ENCODE results near the gene KRT83. TPM values are rescaled to one million over a fixed set of nuclear protein-coding genes. Genes with fewer than 3 reads are reported as not detected.

Gene KRT83
- total and polyA plus RNA-seq, 4 experiments from 2014 or later: not detected

- H3K36me3 Mint-ChIP-seq: no peaks in the 10 kb centered on the region
- DNase-seq: no peak
- H3K9me3 ChIP-seq (ENCODE audit: control insufficient read depth in 1 of 2, low read length in 2 of 2): no peaks in the 10 kb centered on the region
- H3K9me3 Mint-ChIP-seq: peaks cover 0 to 2% (median 0%) of the 10 kb centered on the region in 8 donors
- H3K4me3 ChIP-seq (ENCODE audit: low read length in 2 of 2): no peak overlapping the region
- H3K27me3 Mint-ChIP-seq: peaks cover 13 to 19% of the 10 kb centered on the region in 2 donors
- no peak overlapping the region for H3K27ac Mint-ChIP-seq
- H3K27ac ChIP-seq (ENCODE audit: low read depth, low read length): no peak overlapping the region
- no peaks in the 10 kb centered on the region for H3K36me3 ChIP-seq (ENCODE audit: insufficient read depth, low read length)
- H3K4me3 Mint-ChIP-seq: no peak overlapping the region
- ChIA-PET POLR2A (ENCODE audit: partially characterized antibody) (no interaction called here), CTCF (ENCODE audit: partially characterized antibody) (interaction anchor here (0.7 to 8.5 kb wide), 2 partner anchors 11 to 1633 kb away, joined by 3 to 77 read pairs; no protein-coding TSS in a partner anchor)
- peaks cover 4% of the 10 kb centered on the region for H3K27me3 ChIP-seq (ENCODE audit: insufficient read depth, low read length)
- intact Hi-C loops (cut with micrococcal nuclease): no loop called here
- H3K4me1 Mint-ChIP-seq: no peaks in the 10 kb centered on the region
- H3K4me1 ChIP-seq (ENCODE audit: insufficient read depth, low read length): no peaks in the 10 kb centered on the region
Observed at GRCh38 chr12:52267266-52267665, 53.9 kb downstream of the KRT83 start.

DNA sequence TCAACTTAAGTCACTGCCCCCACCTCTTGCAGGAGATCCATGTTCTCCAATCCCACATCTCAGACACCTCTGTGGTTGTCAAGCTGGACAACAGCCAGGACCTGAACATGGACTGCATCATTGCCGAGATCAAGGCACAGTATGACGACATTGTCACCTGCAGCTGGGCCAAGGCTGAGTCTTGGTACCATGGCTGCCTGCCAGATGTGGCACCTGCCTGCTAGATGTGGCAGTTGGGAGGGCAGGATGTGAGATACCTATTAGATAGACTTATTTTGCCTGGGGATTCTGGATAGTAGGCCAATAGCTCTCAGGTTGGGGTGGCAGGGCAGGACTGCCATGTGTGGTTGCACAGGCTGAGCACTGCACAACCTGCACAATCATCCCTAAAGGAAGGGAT, 54.7 kb downstream of the KRT83 start:
- Histone ChIP-seq H3K4me1 (ENCODE audit: insufficient read depth, low read length) (no peaks in the 10 kb centered on the region), H3K27ac (ENCODE audit: low read depth, low read length) (no peak overlapping the region), H3K9me3 (ENCODE audit: control insufficient read depth in 1 of 2, low read length in 2 of 2) (no peaks in the 10 kb centered on the region), H3K4me3 (ENCODE audit: low read length in 2 of 2) (no peak overlapping the region), H3K27me3 (ENCODE audit: insufficient read depth, low read length) (peaks cover 4% of the 10 kb centered on the region), H3K36me3 (ENCODE audit: insufficient read depth, low read length) (no peaks in the 10 kb centered on the region)
- H3K27me3 Mint-ChIP-seq: peaks cover 18 to 24% of the 10 kb centered on the region in 2 donors
- intact Hi-C loops (cut with micrococcal nuclease): no loop called here
- POLR2A ChIA-PET (ENCODE audit: partially characterized antibody): no interaction called here
- H3K4me3 Mint-ChIP-seq: no peak overlapping the region
- peaks cover 0 to 2% (median 0%) of the 10 kb centered on the region in 8 donors for H3K9me3 Mint-ChIP-seq
- DNase-seq: no peak
- no peaks in the 10 kb centered on the region for H3K36me3 Mint-ChIP-seq
- no peaks in the 10 kb centered on the region for H3K4me1 Mint-ChIP-seq
- CTCF ChIA-PET (ENCODE audit: partially characterized antibody): interaction anchor here (0.7 to 8.5 kb wide), 2 partner anchors 12 to 1633 kb away, joined by 3 to 77 read pairs; no protein-coding TSS in a partner anchor
- H3K27ac Mint-ChIP-seq: no peak overlapping the region

GRCh38 chr12:52264435-52264825, 56.8 kb downstream of the KRT83 start:
- Mint-ChIP-seq H3K27ac (no peak overlapping the region), H3K36me3 (no peaks in the 10 kb centered on the region), H3K9me3 (peaks cover 0 to 2% (median 0%) of the 10 kb centered on the region in 8 donors), H3K4me3 (no peak overlapping the region), H3K4me1 (peaks cover 0 to 12% (median 5%) of the 10 kb centered on the region in 4 donors), H3K27me3 (peaks cover 20 to 25% of the 10 kb centered on the region in 2 donors)
- no peak overlapping the region for H3K4me3 ChIP-seq (ENCODE audit: low read length in 2 of 2)
- intact Hi-C loops (cut with micrococcal nuclease): no loop called here
- CTCF ChIA-PET (ENCODE audit: partially characterized antibody): interaction anchor here (1.0 to 8.5 kb wide), 2 partner anchors 14 to 54 kb away, joined by 3 to 77 read pairs; no protein-coding TSS in a partner anchor
- no peaks in the 10 kb centered on the region for H3K27me3 ChIP-seq (ENCODE audit: insufficient read depth, low read length)
- no peaks in the 10 kb centered on the region for H3K9me3 ChIP-seq (ENCODE audit: control insufficient read depth in 1 of 2, low read length in 2 of 2)
- POLR2A ChIA-PET (ENCODE audit: partially characterized antibody): no interaction called here
- DNase-seq: no peak
- H3K4me1 ChIP-seq (ENCODE audit: insufficient read depth, low read length): no peaks in the 10 kb centered on the region
- H3K27ac ChIP-seq (ENCODE audit: low read depth, low read length): no peak overlapping the region
- no peaks in the 10 kb centered on the region for H3K36me3 ChIP-seq (ENCODE audit: insufficient read depth, low read length)

Other genes with a start within 250 kb of the KRT83 start
- gene SMIM41, start 241.7 kb downstream of the KRT83 start, total RNA-seq: not detected
- not detected for gene SMIM41, start 241.7 kb downstream of the KRT83 start, polyA plus RNA-seq
- not detected for gene KRT80, start 129.4 kb downstream of the KRT83 start, total RNA-seq
- not detected for gene KRT80, start 129.4 kb downstream of the KRT83 start, polyA plus RNA-seq
- not detected for gene KRT7, start 88.2 kb downstream of the KRT83 start, total RNA-seq
- not detected for gene KRT7, start 88.2 kb downstream of the KRT83 start, polyA plus RNA-seq
- not detected for gene KRT86, start 46.8 kb downstream of the KRT83 start, total RNA-seq
- gene KRT86, start 46.8 kb downstream of the KRT83 start, polyA plus RNA-seq: not detected
- gene KRT81, start 29.9 kb downstream of the KRT83 start, total RNA-seq: not detected
- gene KRT81, start 29.9 kb downstream of the KRT83 start, polyA plus RNA-seq: not detected
- gene KRT85, start 46.1 kb upstream of the KRT83 start, total RNA-seq: not detected
- gene KRT85, start 46.1 kb upstream of the KRT83 start, polyA plus RNA-seq: not detected
- gene KRT84, start 64.3 kb upstream of the KRT83 start, total RNA-seq: not detected
- gene KRT84, start 64.3 kb upstream of the KRT83 start, polyA plus RNA-seq: not detected
- not detected for gene KRT82, start 84.9 kb upstream of the KRT83 start, total RNA-seq
- gene KRT82, start 84.9 kb upstream of the KRT83 start, polyA plus RNA-seq: not detected
- not detected for gene KRT75, start 113.0 kb upstream of the KRT83 start, total RNA-seq
- gene KRT75, start 113.0 kb upstream of the KRT83 start, polyA plus RNA-seq: not detected
- not detected for gene KRT6B, start 130.7 kb upstream of the KRT83 start, total RNA-seq
- not detected for gene KRT6B, start 130.7 kb upstream of the KRT83 start, polyA plus RNA-seq
- not detected for gene KRT6C, start 152.4 kb upstream of the KRT83 start, total RNA-seq
- not detected for gene KRT6C, start 152.4 kb upstream of the KRT83 start, polyA plus RNA-seq
- not detected for gene KRT6A, start 171.9 kb upstream of the KRT83 start, total RNA-seq
- not detected for gene KRT6A, start 171.9 kb upstream of the KRT83 start, polyA plus RNA-seq
- not detected for gene KRT5, start 199.0 kb upstream of the KRT83 start, total RNA-seq
- gene KRT5, start 199.0 kb upstream of the KRT83 start, polyA plus RNA-seq: not detected
- gene KRT71, start 231.7 kb upstream of the KRT83 start, total RNA-seq: not detected
- not detected for gene KRT71, start 231.7 kb upstream of the KRT83 start, polyA plus RNA-seq

Data from CD4-positive, alpha-beta memory T cell (primary cell).